Activated effector memory CD4-positive, alpha-beta T cell treated with Interleukin-2 at 50 U/mL for 16 hours (primary cell): ENCODE results near the gene USP36.

ENCODE experiments used
- DNase-seq: peaks from one replicate; pipeline ENCODE4 v3.0.0-alpha.2; 2020

The USP36 gene

GRCh38 chr17:78836420-78837021 is 4.1 kb downstream of the USP36 start:
- DNase-seq: no peak

GRCh38 chr17:78834571-78834970 is 6.0 kb downstream of the USP36 start:
- no peak for DNase-seq

DNA sequence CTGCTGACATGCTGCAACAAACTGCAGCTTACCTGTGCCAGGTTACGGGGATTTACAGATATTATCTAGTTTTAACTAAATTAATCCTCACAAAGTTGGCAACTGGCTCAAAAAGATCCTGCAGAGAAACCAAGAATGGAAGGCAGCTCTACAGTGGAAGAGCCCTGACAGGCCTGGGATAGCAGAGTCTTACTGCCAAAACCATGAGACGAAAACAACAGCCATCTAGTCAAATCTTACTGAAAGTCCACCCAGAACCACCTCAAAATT is 8.1 kb downstream of the USP36 start:
- no peak for DNase-seq

GRCh38 chr17:78831688-78832540 is 8.7 kb downstream of the USP36 start:
- no peak for DNase-seq

- no peak for DNase-seq
These were observed 11.1 kb downstream of the USP36 start for GRCh38 chr17:78829477-78829876.

DNA sequence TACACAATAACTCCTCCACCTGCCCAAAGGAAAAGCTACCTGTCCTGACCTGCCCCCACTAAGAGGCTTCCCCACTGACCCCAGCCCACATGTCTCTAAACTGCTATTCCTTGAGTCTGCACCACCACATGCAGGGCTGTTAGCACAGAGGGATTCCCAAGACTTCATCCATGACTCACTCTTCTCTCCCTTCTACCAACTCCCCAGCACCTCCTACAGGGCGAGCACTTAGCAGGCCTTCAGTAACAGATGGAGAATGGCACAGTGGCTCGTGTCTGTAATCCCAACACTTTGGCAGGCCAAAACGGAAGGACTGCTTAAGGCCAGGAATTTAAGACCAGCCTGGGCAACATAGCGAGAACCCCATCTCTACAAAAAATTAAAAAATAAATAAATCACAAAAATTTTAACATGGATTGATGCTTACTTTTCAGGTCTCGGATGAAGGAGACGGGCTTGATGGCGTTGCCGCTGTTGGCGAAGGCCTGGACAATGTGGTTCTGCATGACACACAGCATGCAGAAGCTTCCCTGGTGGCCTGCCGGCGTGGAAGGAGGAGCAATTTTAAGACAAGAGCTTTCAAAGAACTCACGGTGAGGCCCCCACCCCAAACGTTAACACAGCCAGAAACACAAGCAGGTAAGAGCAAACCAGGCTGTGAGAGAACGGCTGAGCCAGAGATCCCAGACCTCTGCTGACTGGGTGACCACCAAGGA is 12.0 kb downstream of the USP36 start:
- DNase-seq: no peak

- no peak for DNase-seq
These were observed 13.6 kb downstream of the USP36 start for GRCh38 chr17:78826836-78827509.

DNA sequence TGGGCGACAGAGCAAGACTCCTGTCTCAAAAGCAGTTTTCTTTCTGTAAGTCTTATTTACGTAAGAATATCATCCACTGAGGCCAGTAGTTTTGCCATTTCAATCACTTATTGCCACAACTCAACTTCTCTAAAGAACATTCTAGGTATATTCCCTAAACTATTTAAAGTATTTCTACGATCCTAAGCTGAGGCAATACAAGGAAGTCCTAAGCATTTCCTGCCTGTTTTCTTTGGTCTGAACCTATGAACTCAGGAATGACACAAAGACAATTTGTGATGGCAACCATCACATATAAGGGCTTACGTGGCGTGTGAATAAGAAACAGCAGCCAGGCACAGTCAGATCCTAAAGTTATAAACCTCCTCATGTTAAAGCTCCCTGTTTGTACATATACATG is 14.2 kb downstream of the USP36 start:
- no peak for DNase-seq

- DNase-seq: no peak
These were observed 14.9 kb downstream of the USP36 start for GRCh38 chr17:78825696-78826095.

DNA sequence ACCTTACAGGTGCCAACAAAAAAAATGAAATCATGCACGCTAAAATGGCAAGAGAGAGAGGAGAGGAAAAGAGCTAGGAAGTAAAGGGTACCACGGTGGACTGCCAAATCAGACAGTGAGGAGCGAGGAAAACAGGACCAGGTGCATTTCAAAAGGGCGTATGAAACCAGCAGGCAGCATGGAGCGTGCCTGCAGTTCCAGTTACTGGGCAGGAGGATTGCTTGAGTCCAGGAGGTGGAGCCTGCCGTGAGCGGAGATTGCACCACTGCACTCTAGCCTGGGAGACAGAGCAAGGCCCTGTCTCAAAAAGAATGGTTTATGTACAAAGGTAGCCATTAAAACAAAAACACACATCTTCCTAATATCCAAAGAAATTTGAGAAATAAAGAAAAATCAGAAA is 16.4 kb downstream of the USP36 start:
- DNase-seq: no peak

GRCh38 chr17:78823282-78824046 is 17.1 kb downstream of the USP36 start:
- DNase-seq: no peak

- DNase-seq: no peak
These were observed 18.1 kb downstream of the USP36 start for GRCh38 chr17:78822552-78822951.

- no peak for DNase-seq
These were observed 18.7 kb downstream of the USP36 start for GRCh38 chr17:78821961-78822360.

DNA sequence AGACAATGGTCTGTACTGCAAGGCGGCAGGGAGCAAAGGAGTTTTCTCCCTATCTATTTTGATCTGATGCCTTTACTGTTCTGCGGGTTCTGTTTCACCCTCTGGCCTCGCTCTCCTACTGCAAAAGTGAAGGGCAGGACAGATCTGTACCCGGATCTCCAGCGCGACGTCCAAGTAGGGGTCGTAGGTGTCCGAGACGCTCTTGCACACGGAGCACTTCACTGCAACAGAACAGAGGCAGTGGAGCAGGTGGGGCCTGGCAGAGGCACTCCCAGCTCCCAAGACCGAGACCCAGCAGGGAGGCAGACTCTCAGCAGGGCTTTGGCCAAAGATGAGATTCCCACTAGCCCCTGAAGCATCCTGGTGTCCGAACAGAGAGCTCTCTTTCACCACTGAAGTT is 19.8 kb downstream of the USP36 start:
- DNase-seq: no peak

DNA sequence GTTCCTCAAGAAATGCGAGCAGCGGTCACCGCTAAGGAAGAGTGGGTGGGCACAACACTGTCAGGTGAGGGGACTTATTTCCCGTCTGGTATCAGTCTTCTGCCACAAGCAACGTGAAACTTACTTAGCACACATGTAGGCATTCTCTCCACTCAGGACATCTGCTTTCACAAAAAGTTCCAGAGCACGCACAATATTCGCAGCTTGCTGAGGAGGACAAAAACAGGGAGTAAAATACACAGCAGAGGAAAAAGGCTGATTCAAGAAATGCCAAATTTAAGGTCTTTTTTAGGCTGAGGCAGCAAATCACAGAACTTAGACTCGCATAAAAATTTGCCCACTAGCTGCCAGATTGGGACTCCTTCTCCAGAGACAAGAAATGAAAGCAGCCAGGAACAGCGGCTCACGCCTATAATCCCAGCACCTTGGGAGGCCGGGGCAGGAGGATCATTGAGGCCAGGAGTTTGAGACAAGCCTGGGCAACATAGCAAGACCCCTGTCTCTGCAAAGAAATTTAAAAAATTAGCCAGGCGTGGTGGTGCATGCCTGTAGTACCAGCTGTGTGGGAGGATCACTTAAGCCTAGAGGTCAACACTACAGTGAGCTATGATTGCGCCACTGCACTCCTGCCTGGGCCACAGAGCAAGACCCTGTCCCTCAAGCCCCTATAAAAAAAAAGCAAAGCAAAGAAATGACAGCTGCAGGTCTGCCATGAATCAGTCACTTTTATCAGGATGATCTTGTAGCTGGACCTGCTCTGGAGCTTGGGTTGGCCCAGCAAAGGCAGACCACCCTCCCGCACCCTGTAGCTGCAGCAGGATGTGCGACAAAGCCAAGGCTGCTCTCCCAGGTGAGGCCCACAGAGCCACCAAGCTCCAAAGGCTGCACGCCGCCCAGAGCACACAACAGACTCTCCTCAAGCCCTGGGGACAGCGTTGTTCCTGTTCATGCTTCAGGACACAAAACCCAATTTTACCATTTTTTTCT is 20.5 kb downstream of the USP36 start:
- DNase-seq: no peak

- DNase-seq: no peak
These were observed 21.2 kb downstream of the USP36 start for GRCh38 chr17:78819402-78819801.

DNA sequence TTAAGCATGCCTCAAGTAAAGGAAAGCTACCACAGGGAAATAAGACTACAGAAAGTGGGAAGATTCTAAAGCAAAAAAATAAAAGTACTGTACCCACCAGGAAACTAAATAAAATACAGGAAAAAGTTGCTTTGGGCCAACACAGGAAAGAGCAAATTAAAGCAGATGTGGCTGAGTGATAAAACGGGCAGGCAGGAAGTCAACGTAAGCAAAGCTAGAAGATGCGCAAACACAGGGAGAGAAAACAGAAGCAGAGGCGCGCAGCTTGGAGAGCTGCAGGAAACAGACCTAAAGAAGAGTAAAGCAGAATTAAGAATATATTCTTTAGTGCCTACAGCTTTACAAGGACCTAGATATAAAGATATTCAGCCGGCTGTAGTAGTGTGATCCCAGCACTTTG is 21.7 kb downstream of the USP36 start:
- DNase-seq: peak; percentile 47

GRCh38 chr17:78818152-78818846 is 22.3 kb downstream of the USP36 start:
- DNase-seq: no peak

- peak; percentile 54 for DNase-seq
These were observed 23.5 kb downstream of the USP36 start for GRCh38 chr17:78817123-78817522.

- no peak for DNase-seq
These were observed 24.9 kb downstream of the USP36 start for GRCh38 chr17:78815696-78816095.

GRCh38 chr17:78812855-78813254 is 27.8 kb downstream of the USP36 start:
- no peak for DNase-seq
